Measurements from ENCODE around the gene GYPB.
"Not testable (repeated sequence)": the region's sequence is repeated elsewhere in the genome, so short reads cannot be mapped to it uniquely, and the experiment has no call there.

GYPB gene

GRCh38 chr4:144019277-144019676, at the start of gene GYPB:
GYPB (minus strand) TSS chr4:144019380; CDS start chr4:144019287, 93 bp downstream.
- in situ Hi-C loops (cut with HindIII; ENCODE audit: low pct_unique_long_range_greater_than_20kb, low sequenced_read_pairs): not testable (repeated sequence)

DNA sequence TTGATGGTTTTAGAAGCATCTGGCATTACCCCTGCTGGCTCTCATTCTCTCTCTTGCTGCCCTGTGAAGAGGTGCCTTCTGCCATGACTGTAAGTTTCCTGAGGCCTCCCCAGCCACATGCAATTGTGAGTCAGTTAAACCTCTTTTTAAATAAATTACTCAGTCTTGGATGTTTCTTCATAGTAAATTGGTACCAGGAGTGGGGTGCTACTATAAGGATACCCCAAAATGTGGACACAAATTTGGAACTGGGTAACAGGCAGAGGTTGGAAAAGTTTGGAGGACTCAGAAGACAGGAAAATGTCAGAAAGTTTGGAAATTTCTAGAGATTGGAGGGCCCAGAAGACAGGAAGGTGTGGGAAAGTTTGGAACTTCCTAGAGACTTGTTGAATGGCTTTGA, 42.4 kb upstream of the GYPB start:
- in situ Hi-C loops (cut with HindIII; ENCODE audit: low pct_unique_long_range_greater_than_20kb, low sequenced_read_pairs); DNase-seq (ENCODE audit: low read depth in 1 of 2, low spot score in 1 of 2): not testable (repeated sequence)

More at GRCh38 chr4:144019277-144019676, at the start of gene GYPB:
- DNase-seq (ENCODE audit: low read depth in 1 of 2, low spot score in 1 of 2): not testable (repeated sequence)

GRCh38 chr4:144060234-144060859, 41.2 kb upstream of the GYPB start:
- peak in 1 of 2 experiments; percentile 38 for DNase-seq (ENCODE audit: low read depth in 1 of 2, low spot score in 1 of 2)
- in situ Hi-C loops (cut with HindIII; ENCODE audit: low pct_unique_long_range_greater_than_20kb, low sequenced_read_pairs): not testable (repeated sequence)

GRCh38 chr4:144056800-144057199, 37.6 kb upstream of the GYPB start:
- TF ChIP-seq JUND (IDR thresholded peaks at IDR 0.05; ENCODE audit: low read depth): no peak
- no peak for DNase-seq (ENCODE audit: low read depth in 1 of 2, low spot score in 1 of 2)
- in situ Hi-C loops (cut with HindIII; ENCODE audit: low pct_unique_long_range_greater_than_20kb, low sequenced_read_pairs): no loop called here

- DNase-seq (ENCODE audit: low read depth in 1 of 2, low spot score in 1 of 2); in situ Hi-C loops (cut with HindIII; ENCODE audit: low pct_unique_long_range_greater_than_20kb, low sequenced_read_pairs): not testable (repeated sequence)
Measured at GRCh38 chr4:144055336-144055735, 36.2 kb upstream of the GYPB start.

GRCh38 chr4:144051494-144051893, 32.3 kb upstream of the GYPB start:
- in situ Hi-C loops (cut with HindIII; ENCODE audit: low pct_unique_long_range_greater_than_20kb, low sequenced_read_pairs); DNase-seq (ENCODE audit: low read depth in 1 of 2, low spot score in 1 of 2): not testable (repeated sequence)

GRCh38 chr4:144050631-144051030, 31.5 kb upstream of the GYPB start:
- DNase-seq (ENCODE audit: low read depth in 1 of 2, low spot score in 1 of 2); in situ Hi-C loops (cut with HindIII; ENCODE audit: low pct_unique_long_range_greater_than_20kb, low sequenced_read_pairs): not testable (repeated sequence)

- in situ Hi-C loops (cut with HindIII; ENCODE audit: low pct_unique_long_range_greater_than_20kb, low sequenced_read_pairs): not testable (repeated sequence)
Measured at GRCh38 chr4:144049495-144050424, 30.6 kb upstream of the GYPB start.

DNA sequence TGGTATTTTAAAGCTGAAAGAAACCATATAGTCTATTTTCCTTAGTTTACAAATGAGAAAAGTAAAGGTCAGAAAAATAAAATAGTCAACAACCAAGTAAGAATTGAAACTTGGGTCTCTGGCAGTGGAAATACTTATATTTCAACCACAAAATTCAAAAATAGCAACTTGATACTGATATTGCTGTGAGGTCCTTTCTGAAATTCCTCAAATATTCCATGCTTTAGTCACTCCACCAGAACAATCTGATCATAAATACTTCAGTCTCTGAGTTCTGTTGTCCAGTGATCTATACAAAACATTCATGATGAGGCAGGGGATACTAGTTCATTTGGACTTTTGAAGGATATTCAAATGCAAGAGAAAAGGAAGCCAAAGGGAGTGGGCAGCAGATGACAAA, 25.8 kb upstream of the GYPB start:
- DNase-seq (ENCODE audit: low read depth in 1 of 2, low spot score in 1 of 2); in situ Hi-C loops (cut with HindIII; ENCODE audit: low pct_unique_long_range_greater_than_20kb, low sequenced_read_pairs): not testable (repeated sequence)

More at GRCh38 chr4:144049495-144050424, 30.6 kb upstream of the GYPB start:
- DNase-seq (ENCODE audit: low read depth in 1 of 2, low spot score in 1 of 2): not testable (repeated sequence)

- DNase-seq (ENCODE audit: low read depth in 1 of 2, low spot score in 1 of 2); in situ Hi-C loops (cut with HindIII; ENCODE audit: low pct_unique_long_range_greater_than_20kb, low sequenced_read_pairs): not testable (repeated sequence)
Measured at GRCh38 chr4:144032580-144032979, 13.4 kb upstream of the GYPB start.

DNA sequence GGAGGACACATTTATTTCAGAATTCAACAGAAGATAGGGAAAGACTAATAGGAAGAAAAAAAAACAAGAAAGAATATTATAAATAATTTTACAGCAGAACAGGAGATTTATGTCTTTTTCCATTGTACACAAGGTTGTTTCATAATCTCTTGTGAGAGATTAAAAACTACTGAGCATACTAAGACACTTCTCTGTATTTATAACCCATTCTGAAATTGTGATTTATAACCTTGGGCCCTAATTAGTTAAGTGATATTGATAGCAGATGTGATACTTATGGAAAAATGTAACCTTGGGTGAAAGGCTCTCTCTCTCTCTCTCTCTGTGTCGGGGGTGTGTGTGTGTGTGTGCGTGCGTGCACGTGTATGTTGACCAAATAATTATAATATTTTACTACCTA, 12.7 kb upstream of the GYPB start:
- in situ Hi-C loops (cut with HindIII; ENCODE audit: low pct_unique_long_range_greater_than_20kb, low sequenced_read_pairs); DNase-seq (ENCODE audit: low read depth in 1 of 2, low spot score in 1 of 2): not testable (repeated sequence)

DNA sequence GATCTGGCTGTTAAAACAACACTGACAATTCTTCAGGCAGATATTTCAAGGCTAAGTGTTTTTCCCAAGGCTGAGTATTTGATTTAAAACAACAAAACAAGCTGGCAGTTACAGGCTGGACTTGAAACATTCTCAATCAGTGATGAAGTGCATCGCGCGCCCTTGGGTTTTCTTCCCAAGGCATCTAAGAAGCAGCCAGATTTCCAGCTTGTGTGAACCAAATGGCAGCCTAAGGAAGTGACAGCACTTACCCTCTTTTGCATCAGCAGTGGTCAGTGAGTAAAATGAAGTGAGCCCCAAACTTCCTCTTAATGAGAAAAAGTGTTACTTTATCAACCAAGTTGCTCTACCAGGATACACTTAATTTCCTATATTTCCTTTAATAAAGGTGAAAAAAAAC, 12.2 kb upstream of the GYPB start:
- in situ Hi-C loops (cut with HindIII; ENCODE audit: low pct_unique_long_range_greater_than_20kb, low sequenced_read_pairs): not testable (repeated sequence)

GRCh38 chr4:144030708-144031107, 11.5 kb upstream of the GYPB start:
- in situ Hi-C loops (cut with HindIII; ENCODE audit: low pct_unique_long_range_greater_than_20kb, low sequenced_read_pairs): not testable (repeated sequence)

More for the DNA sequence above, 12.2 kb upstream of the GYPB start:
- not testable (repeated sequence) for DNase-seq (ENCODE audit: low read depth in 1 of 2, low spot score in 1 of 2)

GRCh38 chr4:144026682-144027081, 7.5 kb upstream of the GYPB start:
- DNase-seq (ENCODE audit: low read depth in 1 of 2, low spot score in 1 of 2); in situ Hi-C loops (cut with HindIII; ENCODE audit: low pct_unique_long_range_greater_than_20kb, low sequenced_read_pairs): not testable (repeated sequence)

More at GRCh38 chr4:144030708-144031107, 11.5 kb upstream of the GYPB start:
- DNase-seq (ENCODE audit: low read depth in 1 of 2, low spot score in 1 of 2): not testable (repeated sequence)

- in situ Hi-C loops (cut with HindIII; ENCODE audit: low pct_unique_long_range_greater_than_20kb, low sequenced_read_pairs); DNase-seq (ENCODE audit: low read depth in 1 of 2, low spot score in 1 of 2): not testable (repeated sequence)
Measured at GRCh38 chr4:144024399-144025053, 5.3 kb upstream of the GYPB start.

DNA sequence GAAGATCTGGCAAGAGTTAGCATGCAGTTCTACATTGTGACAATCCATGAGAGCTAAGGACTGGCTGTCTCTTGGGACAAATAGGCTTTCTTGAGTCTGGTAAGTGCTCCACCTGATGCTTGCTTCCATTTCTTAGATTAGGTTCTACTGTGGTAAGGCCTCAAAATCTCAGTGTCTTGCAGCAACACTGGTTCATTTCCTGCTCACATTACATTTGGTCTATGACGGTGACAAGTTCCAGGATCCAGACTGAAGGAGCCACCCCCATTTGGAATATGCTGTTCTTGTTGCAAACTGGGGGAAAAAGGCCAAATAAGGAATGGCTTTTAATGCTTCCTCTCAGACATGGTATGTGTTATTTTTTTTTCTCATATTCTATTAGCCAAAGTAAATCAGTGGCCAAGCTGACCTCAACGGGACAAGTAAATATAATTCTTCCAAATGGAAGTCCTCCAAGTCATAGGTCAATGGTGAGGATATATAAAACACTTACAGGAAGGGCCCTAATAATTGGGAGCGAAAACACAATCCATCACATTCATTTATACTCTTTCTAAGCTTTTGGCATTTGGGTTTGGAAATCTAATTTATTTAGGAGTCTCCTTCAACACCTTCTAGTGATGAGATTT, 3.7 kb upstream of the GYPB start:
- DNase-seq (ENCODE audit: low read depth in 1 of 2, low spot score in 1 of 2); in situ Hi-C loops (cut with HindIII; ENCODE audit: low pct_unique_long_range_greater_than_20kb, low sequenced_read_pairs): not testable (repeated sequence)

DNA sequence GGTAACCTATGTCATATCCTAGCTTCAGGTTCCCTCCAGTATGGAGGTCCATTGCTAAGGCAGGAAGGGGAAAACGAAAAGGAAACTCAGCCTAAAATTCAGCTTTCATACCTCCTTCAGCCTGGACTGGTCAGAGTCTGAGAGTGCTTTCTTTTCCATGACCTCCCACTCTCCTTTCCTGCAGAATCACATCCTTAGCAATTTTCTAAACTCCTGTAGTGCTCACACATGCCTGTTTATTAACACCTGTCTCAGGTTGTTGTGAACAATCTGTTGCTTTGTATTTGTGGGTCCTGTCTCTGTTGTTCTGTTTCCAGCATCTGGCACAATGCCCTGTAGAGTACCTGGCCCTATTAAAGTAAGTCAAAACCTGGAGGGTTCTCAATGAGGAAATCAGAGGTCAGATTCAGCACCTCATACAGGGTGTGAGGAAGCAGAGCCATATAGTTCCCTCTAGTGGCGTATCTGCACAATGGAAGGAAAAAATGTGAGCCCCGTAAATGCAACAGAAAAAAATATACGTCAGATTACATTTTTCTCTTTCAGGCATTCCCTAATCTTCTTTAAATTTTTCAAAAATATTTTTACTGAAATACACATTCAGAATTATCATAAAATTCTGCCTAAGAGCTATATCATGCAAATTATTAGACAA, 2.3 kb upstream of the GYPB start:
- peak in 1 of 2 experiments; percentile 40 for DNase-seq (ENCODE audit: low read depth in 1 of 2, low spot score in 1 of 2)
- in situ Hi-C loops (cut with HindIII; ENCODE audit: low pct_unique_long_range_greater_than_20kb, low sequenced_read_pairs): not testable (repeated sequence)

All from T47D (cell line).